Measurements from ENCODE around the gene GRIN2A.

- no peak for TF ChIP-seq CTCF (IDR thresholded peaks at IDR 0.05; ENCODE audit: low read length)
- no peak for TF ChIP-seq EZH2 (optimal IDR thresholded peaks at IDR 0.05; ENCODE audit: low read depth, low read length)
Measured at GRCh38 chr16:10077861-10078260, 104.4 kb downstream of the GRIN2A start.
